Fibroblast of villous mesenchyme (primary cell): ENCODE results near the gene CTNNAL1. TPM values are rescaled to one million over a fixed set of nuclear protein-coding genes. Genes with fewer than 3 reads are reported as not detected.

Source experiments
- DNase-seq: peaks from one replicate; pipeline ENCODE4 v3.0.0-alpha.2; 2010; ENCODE audit warnings: low read depth
- H3K4me3 ChIP-seq: 2 replicates; pipeline ENCODE4 v1.5.1; 2011; ENCODE audit warnings: low read depth, mild to moderate bottlenecking, low read length
- total RNA-seq: library from RNA; depleted of rRNA; stranded (reverse); fragments of >200 nt; gene quantifications from 2 replicates; pipeline ENCODE4 v1.2.3, GENCODE V29; 2012
- TF ChIP-seq, protein P1 (sequence below): IDR thresholded peaks from 2 replicates; pipeline ENCODE4 v1.5.1; 2012; ENCODE audit warnings: low read depth, mild to moderate bottlenecking, low read length; ENCODE audit not compliant: insufficient read depth

Gene CTNNAL1
- total RNA-seq, 1 donor = 155 TPM

DNA sequence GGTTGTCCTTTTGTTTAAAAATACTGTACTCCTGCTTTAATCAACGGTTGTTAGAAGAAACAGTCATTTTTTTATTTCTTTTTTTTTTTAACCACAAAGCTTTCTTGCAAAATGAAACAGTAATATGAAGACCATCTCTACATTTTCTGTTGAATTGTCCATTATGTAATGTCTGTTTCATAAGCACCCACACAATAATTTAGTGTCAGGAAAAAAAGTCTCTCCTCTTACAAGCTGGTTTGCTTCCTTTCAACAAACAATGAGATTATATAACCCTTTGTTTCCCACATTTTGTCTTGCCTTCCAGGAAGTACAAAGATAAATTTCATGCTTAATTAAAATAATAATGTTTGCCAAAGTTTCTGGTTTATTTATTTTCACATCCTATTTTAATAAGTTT is 16.7 kb downstream of the CTNNAL1 start:
- DNase-seq = no peak
- TF ChIP-seq, protein P1, sequence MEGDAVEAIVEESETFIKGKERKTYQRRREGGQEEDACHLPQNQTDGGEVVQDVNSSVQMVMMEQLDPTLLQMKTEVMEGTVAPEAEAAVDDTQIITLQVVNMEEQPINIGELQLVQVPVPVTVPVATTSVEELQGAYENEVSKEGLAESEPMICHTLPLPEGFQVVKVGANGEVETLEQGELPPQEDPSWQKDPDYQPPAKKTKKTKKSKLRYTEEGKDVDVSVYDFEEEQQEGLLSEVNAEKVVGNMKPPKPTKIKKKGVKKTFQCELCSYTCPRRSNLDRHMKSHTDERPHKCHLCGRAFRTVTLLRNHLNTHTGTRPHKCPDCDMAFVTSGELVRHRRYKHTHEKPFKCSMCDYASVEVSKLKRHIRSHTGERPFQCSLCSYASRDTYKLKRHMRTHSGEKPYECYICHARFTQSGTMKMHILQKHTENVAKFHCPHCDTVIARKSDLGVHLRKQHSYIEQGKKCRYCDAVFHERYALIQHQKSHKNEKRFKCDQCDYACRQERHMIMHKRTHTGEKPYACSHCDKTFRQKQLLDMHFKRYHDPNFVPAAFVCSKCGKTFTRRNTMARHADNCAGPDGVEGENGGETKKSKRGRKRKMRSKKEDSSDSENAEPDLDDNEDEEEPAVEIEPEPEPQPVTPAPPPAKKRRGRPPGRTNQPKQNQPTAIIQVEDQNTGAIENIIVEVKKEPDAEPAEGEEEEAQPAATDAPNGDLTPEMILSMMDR = no peak
- H3K4me3 ChIP-seq = no peak overlapping the region

DNA sequence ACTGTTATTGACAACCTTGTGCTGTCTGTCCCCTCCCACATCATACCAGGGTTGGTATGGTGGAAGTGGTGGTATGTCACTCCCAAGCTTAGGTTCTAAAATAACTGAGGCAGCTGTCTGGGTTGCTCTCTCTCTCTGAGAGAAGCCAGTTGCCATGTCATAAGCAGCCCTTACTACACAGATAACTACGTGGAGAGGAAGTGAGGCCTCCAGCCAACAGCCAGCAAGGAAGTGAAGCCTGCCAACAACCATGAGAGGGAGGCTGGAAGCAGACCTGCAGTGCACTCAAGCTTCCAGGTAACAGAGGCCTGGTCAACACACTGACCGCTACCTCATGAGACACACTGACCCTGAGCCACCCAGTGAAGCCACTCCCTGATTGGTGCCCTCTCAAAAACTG is 18.6 kb downstream of the CTNNAL1 start:
- H3K4me3 ChIP-seq = no peak overlapping the region
- TF ChIP-seq, protein P1 = no peak
- DNase-seq = no peak

DNA sequence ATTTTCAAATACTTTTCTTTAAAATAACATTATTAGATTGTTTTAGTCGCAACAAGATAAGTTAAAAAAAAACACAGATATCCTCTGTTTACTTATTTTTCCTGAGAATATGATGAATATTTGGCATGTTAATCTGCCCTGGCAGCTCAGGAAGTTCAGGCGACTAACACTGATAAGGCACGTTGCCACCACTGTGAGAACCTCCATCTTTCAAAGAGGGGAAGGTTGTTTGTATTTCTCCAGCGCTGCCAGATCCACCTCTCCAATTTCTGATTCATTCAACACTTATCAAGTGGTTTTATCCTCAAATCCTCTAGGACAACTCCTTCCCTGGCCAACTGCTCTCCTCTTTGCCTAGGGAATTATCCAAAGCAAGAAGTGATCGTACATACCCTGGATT is 21.8 kb downstream of the CTNNAL1 start:
- DNase-seq = no peak
- no peak overlapping the region for H3K4me3 ChIP-seq
- TF ChIP-seq, protein P1 = no peak

DNA sequence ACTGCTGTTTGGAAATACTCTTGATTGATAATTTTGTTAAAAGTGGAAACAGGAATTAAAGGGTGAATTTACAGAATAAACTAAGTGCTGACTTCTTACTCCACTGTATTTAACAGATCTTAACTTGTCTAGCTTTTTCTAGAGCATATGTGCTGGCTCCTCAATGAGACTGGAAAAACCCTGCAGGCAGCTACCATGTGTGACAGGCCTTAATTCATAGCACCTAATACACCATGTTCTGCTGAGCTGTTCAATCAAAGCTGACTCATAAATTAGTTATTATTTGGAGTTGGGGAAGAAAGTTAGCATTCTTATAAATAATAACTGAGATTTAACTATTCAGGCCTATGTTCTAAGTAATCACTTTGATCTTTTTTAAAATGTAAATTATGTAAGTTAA is 29.4 kb downstream of the CTNNAL1 start:
- no peak for DNase-seq

DNA sequence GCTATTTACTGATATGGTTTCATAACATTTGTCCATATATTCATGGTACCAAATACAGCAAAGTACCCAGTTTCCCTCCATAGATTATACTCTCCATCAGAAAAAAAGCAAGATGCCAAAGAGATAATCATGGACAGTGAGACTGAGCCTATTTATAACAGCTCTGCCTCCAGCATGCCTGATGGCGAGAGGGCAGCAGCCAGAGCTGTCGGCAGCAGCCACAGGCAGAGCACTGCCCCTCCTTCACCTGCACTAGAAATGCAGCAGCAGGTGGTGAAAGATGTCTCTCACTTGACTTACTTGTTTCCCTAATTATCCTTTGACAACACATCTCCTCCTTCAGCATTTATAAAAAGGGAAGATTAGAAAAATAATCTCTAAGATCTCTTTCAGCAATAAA is 32.4 kb downstream of the CTNNAL1 start:
- H3K4me3 ChIP-seq = no peak overlapping the region
- TF ChIP-seq, protein P1 = no peak
- no peak for DNase-seq

More for the DNA sequence above, 29.4 kb downstream of the CTNNAL1 start:
- no peak overlapping the region for H3K4me3 ChIP-seq
- TF ChIP-seq, protein P1 = no peak

DNA sequence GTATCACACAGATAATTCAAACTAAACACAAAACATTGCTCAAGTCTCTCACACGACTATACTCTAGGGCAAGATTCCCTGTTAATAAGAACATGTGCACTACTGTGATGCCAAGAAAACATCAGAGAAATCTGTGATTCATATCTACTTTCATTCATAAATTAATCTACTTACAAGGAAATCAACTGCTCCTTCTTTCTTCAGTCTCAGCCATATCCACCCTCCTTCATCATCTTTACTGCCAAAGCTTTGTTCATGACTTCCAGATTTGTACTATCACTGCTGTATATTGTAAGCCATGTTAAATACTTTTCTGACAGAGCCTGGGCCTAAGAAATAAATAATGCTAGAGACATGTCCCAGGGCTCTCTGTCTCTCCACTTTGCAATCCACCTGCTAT is 35.1 kb downstream of the CTNNAL1 start:
- TF ChIP-seq, protein P1 = no peak
- no peak overlapping the region for H3K4me3 ChIP-seq
- DNase-seq = no peak

DNA sequence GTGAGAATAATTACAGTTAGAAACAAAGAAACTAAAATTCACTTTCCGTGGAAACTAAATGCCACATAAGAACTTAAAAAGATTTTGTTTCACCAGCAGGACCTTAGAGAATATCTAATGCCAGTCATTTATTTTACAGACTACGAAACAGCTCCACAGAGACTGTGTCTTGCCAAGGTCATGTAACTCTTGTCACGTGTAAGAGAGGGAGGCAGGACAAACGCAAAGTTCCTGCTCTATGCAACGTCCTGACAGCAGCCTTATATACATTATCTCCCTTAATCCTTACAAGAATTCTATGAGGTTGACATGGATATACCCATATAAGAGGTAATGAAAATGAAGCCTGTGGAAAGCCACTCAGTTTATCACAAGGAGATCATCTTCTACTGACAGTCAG is 39.4 kb downstream of the CTNNAL1 start:
- H3K4me3 ChIP-seq = no peak overlapping the region
- DNase-seq = no peak
- TF ChIP-seq, protein P1 = no peak
